ENCODE data around the gene TBX2. TPM values are rescaled to one million over a fixed set of nuclear protein-coding genes. Genes with fewer than 3 reads are reported as not detected.

Gene TBX2
- total RNA-seq, 1 donor from 2014 or later: 55.9 TPM

GRCh38 chr17:61396586-61397085 lies 3.0 kb upstream of the TBX2 start:
- H3K27me3 Mint-ChIP-seq: peaks cover 66% of the 10 kb centered on the region
- no peak for DNase-seq (ENCODE audit: extremely low spot score, unreplicated experiment)
- no peak overlapping the region for H3K27ac Mint-ChIP-seq
- no peak for TF ChIP-seq CTCF (conservative IDR thresholded peaks at IDR 0.05)
- H3K36me3 Mint-ChIP-seq: peaks cover 17% of the 10 kb centered on the region
- peak overlapping the region; percentile 17 for H3K4me3 Mint-ChIP-seq
- no peaks in the 10 kb centered on the region for H3K9me3 Mint-ChIP-seq
- peaks cover 21% of the 10 kb centered on the region for H3K4me1 Mint-ChIP-seq (ENCODE audit: unreplicated experiment)

DNA sequence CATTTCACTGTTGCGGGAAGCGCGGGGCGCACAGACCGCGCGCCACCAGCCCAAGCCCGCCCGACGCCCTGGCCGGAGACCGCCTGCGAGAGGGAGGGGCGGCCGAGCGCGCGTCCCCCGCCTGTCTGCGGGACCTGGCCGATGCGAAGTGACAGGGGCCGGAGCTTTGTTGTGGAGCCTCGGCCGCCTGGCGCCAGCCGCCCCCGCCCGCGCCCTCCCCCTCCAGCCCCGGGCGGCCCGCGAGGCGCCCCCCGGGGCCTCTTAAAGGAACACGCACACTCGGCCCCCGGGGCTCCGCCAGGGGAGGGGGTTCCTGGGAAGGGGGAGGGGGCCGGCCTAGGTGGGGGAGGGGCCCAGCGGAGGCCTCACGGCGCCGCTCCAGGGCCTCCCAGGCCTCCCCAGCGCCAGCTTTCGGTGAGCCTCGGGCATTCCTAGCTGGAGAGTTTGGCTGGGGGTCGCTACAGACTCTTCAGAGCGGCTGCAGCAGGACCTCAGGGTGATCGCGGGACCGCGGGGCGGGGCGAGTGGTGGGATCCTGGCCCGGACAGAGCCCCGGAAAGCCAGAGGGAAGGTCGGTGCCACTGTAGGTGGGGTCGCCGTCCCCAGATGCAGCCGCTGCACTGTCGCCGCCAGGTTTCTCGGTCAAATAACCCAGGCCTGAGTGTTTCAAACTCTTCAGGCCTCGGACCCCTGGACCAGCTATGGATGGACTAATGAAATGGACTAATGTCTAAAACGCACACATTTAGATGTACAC lies 2.4 kb upstream of the TBX2 start:
- no peak overlapping the region for H3K27ac Mint-ChIP-seq
- DNase-seq (ENCODE audit: extremely low spot score, unreplicated experiment): no peak
- TF ChIP-seq CTCF (conservative IDR thresholded peaks at IDR 0.05): no peak
- H3K4me1 Mint-ChIP-seq (ENCODE audit: unreplicated experiment): peaks cover 22% of the 10 kb centered on the region
- peaks cover 16% of the 10 kb centered on the region for H3K36me3 Mint-ChIP-seq
- no peaks in the 10 kb centered on the region for H3K9me3 Mint-ChIP-seq
- peaks cover 68% of the 10 kb centered on the region for H3K27me3 Mint-ChIP-seq
- H3K4me3 Mint-ChIP-seq: peak overlapping the region; percentile 91

GRCh38 chr17:61398721-61399130 lies 917 bp upstream of the TBX2 start:
- H3K36me3 Mint-ChIP-seq: peaks cover 15% of the 10 kb centered on the region
- peaks cover 69% of the 10 kb centered on the region for H3K27me3 Mint-ChIP-seq
- DNase-seq (ENCODE audit: extremely low spot score, unreplicated experiment): no peak
- H3K27ac Mint-ChIP-seq: peak overlapping the region; percentile 72
- TF ChIP-seq CTCF (conservative IDR thresholded peaks at IDR 0.05): no peak
- H3K4me3 Mint-ChIP-seq: peak overlapping the region; percentile 91
- H3K9me3 Mint-ChIP-seq: no peaks in the 10 kb centered on the region
- peaks cover 29% of the 10 kb centered on the region for H3K4me1 Mint-ChIP-seq (ENCODE audit: unreplicated experiment)

GRCh38 chr17:61400066-61400716 lies 548 bp downstream of the TBX2 start:
- Mint-ChIP-seq H3K9me3 (no peaks in the 10 kb centered on the region), H3K36me3 (peaks cover 15% of the 10 kb centered on the region), H3K4me1 (ENCODE audit: unreplicated experiment) (peaks cover 24% of the 10 kb centered on the region), H3K27ac (peak overlapping the region; percentile 58), H3K27me3 (peaks cover 62% of the 10 kb centered on the region), H3K4me3 (peak overlapping the region; percentile 88)
- TF ChIP-seq CTCF (conservative IDR thresholded peaks at IDR 0.05): no peak
- DNase-seq (ENCODE audit: extremely low spot score, unreplicated experiment): no peak

- peaks cover 56% of the 10 kb centered on the region for H3K27me3 Mint-ChIP-seq
- TF ChIP-seq CTCF (conservative IDR thresholded peaks at IDR 0.05): no peak
- H3K9me3 Mint-ChIP-seq: no peaks in the 10 kb centered on the region
- peak overlapping the region; percentile 88 for H3K4me3 Mint-ChIP-seq
- H3K4me1 Mint-ChIP-seq (ENCODE audit: unreplicated experiment): peaks cover 22% of the 10 kb centered on the region
- no peak for DNase-seq (ENCODE audit: extremely low spot score, unreplicated experiment)
- peaks cover 15% of the 10 kb centered on the region for H3K36me3 Mint-ChIP-seq
- H3K27ac Mint-ChIP-seq: peak overlapping the region; percentile 58
Observed at GRCh38 chr17:61400717-61401388, 1.2 kb downstream of the TBX2 start.

All from type B pancreatic cell (in vitro differentiated cells).